ENCODE measurements around the gene OBP2B. TPM values are rescaled to one million over a fixed set of nuclear protein-coding genes. Genes with fewer than 3 reads are reported as not detected.
"Not testable (repeated sequence)": the region's sequence is repeated elsewhere in the genome, so short reads cannot be mapped to it uniquely, and the experiment has no call there.

The OBP2B gene
- total RNA-seq, 1 experiment from 2014 or later = not detected

- in situ Hi-C loops (cut with HindIII; ENCODE audit: low pct_unique_long_range_greater_than_20kb, low sequenced_read_pairs) = no loop called here
- DNase-seq (ENCODE audit: low read depth, low spot score) = peak; percentile 47
Measured at GRCh38 chr9:133188006-133188842, 20.8 kb downstream of the OBP2B start.

GRCh38 chr9:133187561-133188005 lies 21.5 kb downstream of the OBP2B start:
- in situ Hi-C loops (cut with HindIII; ENCODE audit: low pct_unique_long_range_greater_than_20kb, low sequenced_read_pairs) = no loop called here

DNA sequence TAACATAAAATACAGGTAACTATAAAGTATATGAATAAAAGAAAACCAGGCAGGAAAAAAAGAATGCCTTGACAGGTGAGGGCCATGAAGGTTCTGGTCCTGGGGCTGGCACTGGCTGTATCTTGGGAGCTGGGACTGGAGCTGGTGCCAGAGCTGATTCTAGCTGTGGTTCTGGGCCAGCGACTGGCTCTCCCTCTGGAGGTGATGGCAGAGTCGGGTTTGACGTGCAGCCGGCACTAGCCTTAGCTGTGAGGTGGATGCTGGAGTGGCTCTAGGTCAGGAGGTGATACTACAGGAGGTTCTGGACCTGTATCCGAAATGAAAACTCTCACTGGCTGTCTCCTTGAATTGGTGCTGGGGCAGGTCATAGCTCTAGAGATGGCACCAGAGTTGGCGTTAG lies 22.3 kb downstream of the OBP2B start:
- no peak for DNase-seq (ENCODE audit: low read depth, low spot score)
- in situ Hi-C loops (cut with HindIII; ENCODE audit: low pct_unique_long_range_greater_than_20kb, low sequenced_read_pairs) = no loop called here

More at GRCh38 chr9:133187561-133188005, 21.5 kb downstream of the OBP2B start:
- DNase-seq (ENCODE audit: low read depth, low spot score) = no peak

DNA sequence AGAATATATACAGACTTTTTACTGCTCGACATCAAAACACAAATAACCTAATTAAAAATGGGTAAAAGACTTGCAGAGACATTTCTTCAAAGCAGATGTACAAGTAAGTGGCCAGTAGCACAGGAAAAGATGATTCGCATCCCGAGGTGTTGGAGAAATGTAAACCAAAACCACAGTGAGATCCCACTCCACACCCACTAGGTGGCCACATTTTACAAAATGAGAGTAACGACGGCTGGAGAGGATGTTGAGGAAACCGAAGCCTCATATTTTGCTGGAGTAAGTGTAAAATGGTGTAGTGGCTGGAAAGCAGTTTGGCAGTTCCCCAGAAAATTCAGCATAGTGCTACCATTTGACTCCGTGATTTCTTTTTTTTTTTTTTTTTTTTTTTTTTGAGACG lies 24.1 kb downstream of the OBP2B start:
- peak; percentile 80 for DNase-seq (ENCODE audit: low read depth, low spot score)
- in situ Hi-C loops (cut with HindIII; ENCODE audit: low pct_unique_long_range_greater_than_20kb, low sequenced_read_pairs) = no loop called here

DNA sequence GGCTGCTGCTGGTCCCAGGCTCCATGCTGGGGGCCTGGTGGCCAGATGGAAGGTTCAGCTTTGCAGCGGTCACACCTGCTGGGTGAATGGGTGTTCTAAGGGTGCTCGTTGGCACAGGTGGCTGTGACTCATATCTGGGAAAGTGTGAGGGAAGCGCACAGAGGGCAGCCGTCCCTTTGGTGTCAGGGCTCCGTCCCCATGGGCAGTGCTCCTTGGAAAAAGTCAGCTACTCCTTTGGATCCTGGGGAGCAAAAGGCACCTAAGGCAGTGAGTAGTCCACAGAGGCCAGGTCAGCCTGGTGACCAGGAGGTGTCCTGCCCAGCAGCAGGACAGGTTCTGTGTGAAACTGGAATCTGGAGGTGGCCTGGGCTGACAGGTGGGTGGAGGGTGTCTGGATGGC lies 26.9 kb downstream of the OBP2B start:
- DNase-seq (ENCODE audit: low read depth, low spot score) = no peak
- in situ Hi-C loops (cut with HindIII; ENCODE audit: low pct_unique_long_range_greater_than_20kb, low sequenced_read_pairs) = no loop called here

GRCh38 chr9:133181561-133181960 lies 27.5 kb downstream of the OBP2B start:
- DNase-seq (ENCODE audit: low read depth, low spot score) = no peak
- in situ Hi-C loops (cut with HindIII; ENCODE audit: low pct_unique_long_range_greater_than_20kb, low sequenced_read_pairs) = no loop called here

GRCh38 chr9:133180953-133181352 lies 28.1 kb downstream of the OBP2B start:
- DNase-seq (ENCODE audit: low read depth, low spot score) = no peak
- in situ Hi-C loops (cut with HindIII; ENCODE audit: low pct_unique_long_range_greater_than_20kb, low sequenced_read_pairs) = no loop called here

DNA sequence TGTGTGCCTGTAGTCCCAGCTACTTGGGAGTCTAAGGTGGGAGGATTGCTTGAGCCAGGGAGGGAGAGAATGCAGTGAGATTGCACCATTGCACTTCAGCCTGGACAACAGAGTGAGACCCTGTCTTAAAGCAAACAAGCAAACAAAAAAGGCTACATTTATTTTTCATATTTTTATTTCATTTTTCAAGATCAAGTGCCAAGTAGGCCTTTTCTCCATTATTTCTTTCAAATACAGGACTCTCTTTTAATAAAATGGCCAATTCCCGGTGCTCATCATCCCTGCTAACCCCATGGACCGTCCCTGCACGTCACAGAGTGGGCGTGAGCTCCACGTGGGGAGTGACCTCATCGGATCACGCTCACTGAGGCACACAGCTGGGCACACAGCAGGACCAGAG lies 36.0 kb downstream of the OBP2B start:
- no peak for DNase-seq (ENCODE audit: low read depth, low spot score)
- in situ Hi-C loops (cut with HindIII; ENCODE audit: low pct_unique_long_range_greater_than_20kb, low sequenced_read_pairs) = no loop called here

GRCh38 chr9:133171161-133171961 lies 37.7 kb downstream of the OBP2B start:
- in situ Hi-C loops (cut with HindIII; ENCODE audit: low pct_unique_long_range_greater_than_20kb, low sequenced_read_pairs) = no loop called here

DNA sequence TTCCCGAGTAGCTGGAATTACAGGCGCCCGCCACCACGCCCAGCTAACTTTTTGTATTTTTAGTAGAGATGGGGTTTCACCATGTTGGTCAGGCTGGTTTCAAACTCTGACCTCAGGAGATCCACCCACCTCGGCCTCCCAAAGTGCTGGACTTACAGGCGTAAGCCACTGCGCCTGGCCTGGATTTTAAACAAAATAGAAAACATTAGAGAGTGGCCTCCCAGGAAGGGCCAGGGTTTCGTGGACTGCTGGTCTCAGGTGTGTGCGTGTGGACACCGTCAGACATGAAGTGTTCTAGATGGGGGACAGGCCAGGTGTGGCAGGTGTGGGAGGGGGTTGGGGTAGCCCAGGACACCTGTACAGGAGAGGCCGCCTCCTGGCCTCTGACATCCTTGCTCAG lies 38.3 kb downstream of the OBP2B start:
- in situ Hi-C loops (cut with HindIII; ENCODE audit: low pct_unique_long_range_greater_than_20kb, low sequenced_read_pairs) = no loop called here

More at GRCh38 chr9:133171161-133171961, 37.7 kb downstream of the OBP2B start:
- no peak for DNase-seq (ENCODE audit: low read depth, low spot score)

GRCh38 chr9:133169687-133170086 lies 39.4 kb downstream of the OBP2B start:
- in situ Hi-C loops (cut with HindIII; ENCODE audit: low pct_unique_long_range_greater_than_20kb, low sequenced_read_pairs); DNase-seq (ENCODE audit: low read depth, low spot score): not testable (repeated sequence)

More for the DNA sequence above, 38.3 kb downstream of the OBP2B start:
- DNase-seq (ENCODE audit: low read depth, low spot score) = no peak

- in situ Hi-C loops (cut with HindIII; ENCODE audit: low pct_unique_long_range_greater_than_20kb, low sequenced_read_pairs) = no loop called here
- DNase-seq (ENCODE audit: low read depth, low spot score) = no peak
Measured at GRCh38 chr9:133169102-133169501, 39.9 kb downstream of the OBP2B start.

GRCh38 chr9:133168432-133168831 lies 40.6 kb downstream of the OBP2B start:
- DNase-seq (ENCODE audit: low read depth, low spot score) = no peak
- in situ Hi-C loops (cut with HindIII; ENCODE audit: low pct_unique_long_range_greater_than_20kb, low sequenced_read_pairs) = no loop called here

DNA sequence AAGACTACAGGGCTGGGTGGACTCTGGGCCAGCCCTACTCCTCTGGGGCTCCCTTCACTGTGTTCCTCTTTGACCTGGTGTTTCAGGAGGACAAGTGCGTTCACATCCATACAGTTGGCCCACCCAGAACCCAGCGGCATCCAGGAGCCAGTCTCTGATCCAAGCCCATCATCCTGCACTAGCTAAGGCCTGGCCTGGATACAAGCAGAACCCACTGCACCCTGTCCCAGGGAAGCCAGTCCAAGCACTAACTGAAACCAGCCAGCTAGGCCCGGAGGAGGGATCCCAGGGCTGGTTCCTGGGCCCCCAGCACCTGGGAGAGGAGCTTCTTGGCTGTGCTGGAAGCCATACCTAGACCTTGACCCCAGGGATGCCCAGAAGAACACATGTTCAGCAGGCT lies 41.3 kb downstream of the OBP2B start:
- DNase-seq (ENCODE audit: low read depth, low spot score) = no peak
- in situ Hi-C loops (cut with HindIII; ENCODE audit: low pct_unique_long_range_greater_than_20kb, low sequenced_read_pairs) = no loop called here

DNA sequence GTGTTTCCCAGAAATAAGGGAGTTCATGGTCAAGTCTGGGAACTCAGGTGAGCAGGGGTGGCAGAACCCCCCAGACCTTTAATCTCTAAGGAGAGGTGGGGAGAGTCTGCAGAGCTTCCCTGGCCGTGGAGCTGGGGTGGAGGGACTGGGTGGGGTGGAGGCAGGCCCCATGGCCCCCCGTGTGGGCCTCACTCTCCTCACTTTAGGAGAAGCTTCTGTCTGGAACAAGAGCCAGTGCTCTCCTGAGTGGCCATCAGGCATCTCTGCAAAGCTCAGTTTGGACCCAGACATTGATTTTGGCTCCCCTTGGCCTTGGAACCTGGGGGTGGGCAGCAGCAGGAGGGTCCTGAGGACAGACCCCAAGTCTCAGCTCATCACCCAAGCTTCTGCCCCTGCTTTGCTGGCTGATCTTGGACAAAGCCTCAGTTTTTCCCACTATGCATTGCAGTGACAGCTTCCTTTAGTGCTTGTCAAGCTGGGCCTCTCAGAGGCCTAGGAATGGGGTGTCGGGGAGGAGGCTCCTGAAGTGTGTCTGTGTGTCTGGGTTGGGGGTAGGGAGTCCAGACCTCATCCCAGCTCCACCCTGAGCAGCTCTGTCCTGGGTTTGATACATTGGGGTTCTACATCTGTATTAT lies 41.8 kb downstream of the OBP2B start:
- in situ Hi-C loops (cut with HindIII; ENCODE audit: low pct_unique_long_range_greater_than_20kb, low sequenced_read_pairs) = no loop called here
- DNase-seq (ENCODE audit: low read depth, low spot score) = no peak

DNA sequence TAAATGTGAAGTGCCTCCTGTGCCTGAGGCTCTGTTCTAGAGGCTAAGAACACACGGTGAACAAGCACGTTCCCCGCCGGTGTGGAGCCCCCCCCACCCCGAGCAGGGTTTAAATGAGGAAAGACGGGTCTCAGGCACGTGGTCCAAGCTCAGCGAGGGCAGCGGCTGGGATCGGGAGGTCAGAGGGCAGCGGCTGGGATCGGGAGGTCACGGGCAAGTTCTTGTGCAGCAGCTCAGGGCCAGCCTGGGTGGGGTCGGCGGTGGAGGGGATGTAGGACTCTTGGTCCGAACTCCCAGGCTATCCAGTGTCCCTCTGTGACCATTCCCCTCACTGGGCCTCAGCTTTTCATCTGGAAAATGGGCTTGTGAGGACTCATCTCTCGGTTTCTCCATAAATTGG lies 42.7 kb downstream of the OBP2B start:
- DNase-seq (ENCODE audit: low read depth, low spot score) = no peak
- in situ Hi-C loops (cut with HindIII; ENCODE audit: low pct_unique_long_range_greater_than_20kb, low sequenced_read_pairs) = no loop called here

DNA sequence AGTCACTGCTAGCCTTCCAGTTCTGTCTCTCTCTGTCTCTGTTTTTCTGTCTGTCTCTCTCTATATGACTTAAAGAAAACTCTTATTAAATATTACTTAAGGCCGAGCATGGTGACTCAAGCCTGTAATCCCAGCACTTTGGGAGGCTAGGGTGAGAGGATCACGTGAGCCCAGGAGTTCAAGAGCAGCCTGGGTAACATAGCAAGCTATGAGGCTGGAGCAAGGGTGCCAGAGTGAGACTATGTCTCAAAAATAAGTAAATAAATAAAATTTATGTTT lies 43.7 kb downstream of the OBP2B start:
- DNase-seq (ENCODE audit: low read depth, low spot score) = no peak
- in situ Hi-C loops (cut with HindIII; ENCODE audit: low pct_unique_long_range_greater_than_20kb, low sequenced_read_pairs) = no loop called here

DNA sequence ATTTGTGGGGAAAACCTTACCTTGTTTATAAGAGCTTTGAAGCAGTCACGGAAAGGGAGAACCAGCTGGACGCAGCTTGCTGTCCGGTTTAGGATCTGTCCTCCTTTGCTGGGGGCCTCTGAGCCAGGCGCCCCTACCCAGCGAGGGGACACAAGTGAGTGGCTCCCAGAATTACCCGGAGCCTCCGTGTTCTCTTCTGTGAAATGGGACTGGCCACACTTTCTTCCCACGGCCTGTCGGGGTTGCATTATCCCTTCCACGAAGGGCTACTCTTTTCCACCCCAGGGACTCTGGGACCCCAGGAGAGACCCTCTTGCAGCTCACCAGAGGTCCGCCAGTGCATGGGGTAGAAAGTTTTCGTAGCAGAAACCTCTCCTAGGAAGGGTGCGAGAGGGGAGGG lies 44.9 kb downstream of the OBP2B start:
- no peak for DNase-seq (ENCODE audit: low read depth, low spot score)
- in situ Hi-C loops (cut with HindIII; ENCODE audit: low pct_unique_long_range_greater_than_20kb, low sequenced_read_pairs) = no loop called here

Data from SK-MEL-5 (cell line).